Measurements from ENCODE around the gene OPRD1. TPM values are rescaled to one million over a fixed set of nuclear protein-coding genes. Genes with fewer than 3 reads are reported as not detected.

The OPRD1 gene
- total and polyA plus RNA-seq, 3 donors from 2014 or later = 0.18 to 0.74 (median 0.63) TPM

DNA sequence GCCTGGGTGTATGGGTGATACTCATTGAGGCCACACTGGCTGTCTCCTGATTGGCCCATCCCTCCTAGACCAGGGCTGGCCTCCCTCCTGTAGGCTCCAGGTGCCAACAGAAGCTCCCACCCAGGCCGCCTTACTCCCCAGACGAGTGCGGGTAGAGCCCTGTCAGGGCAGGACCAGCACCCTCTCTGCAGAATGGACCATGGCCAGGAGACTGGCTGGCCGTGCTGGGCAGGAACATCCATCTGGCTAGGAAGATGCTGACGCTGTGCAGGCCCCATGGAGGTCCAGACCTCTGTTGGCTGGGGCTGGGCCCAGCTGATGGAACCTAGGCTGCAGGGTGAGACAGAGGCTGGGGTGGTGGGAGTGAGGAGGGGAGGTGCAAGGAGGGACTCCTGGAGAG is 77.4 kb downstream of the OPRD1 start:
- Histone ChIP-seq H3K4me1 (peaks cover 17% of the 10 kb centered on the region), H3K4me3 (no peak overlapping the region), H3K36me3 (ENCODE audit: low read depth, missing control alignments) (no peaks in the 10 kb centered on the region), H3K9me3 (no peaks in the 10 kb centered on the region), H3K27ac (no peak overlapping the region), H3K27me3 (no peaks in the 10 kb centered on the region)
- intact Hi-C loops (cut with DNase I; ENCODE audit: low total_unique reads) = no loop called here
- TF ChIP-seq POLR2A (IDR thresholded peaks at IDR 0.05) = no peak
- TF ChIP-seq, protein P1, sequence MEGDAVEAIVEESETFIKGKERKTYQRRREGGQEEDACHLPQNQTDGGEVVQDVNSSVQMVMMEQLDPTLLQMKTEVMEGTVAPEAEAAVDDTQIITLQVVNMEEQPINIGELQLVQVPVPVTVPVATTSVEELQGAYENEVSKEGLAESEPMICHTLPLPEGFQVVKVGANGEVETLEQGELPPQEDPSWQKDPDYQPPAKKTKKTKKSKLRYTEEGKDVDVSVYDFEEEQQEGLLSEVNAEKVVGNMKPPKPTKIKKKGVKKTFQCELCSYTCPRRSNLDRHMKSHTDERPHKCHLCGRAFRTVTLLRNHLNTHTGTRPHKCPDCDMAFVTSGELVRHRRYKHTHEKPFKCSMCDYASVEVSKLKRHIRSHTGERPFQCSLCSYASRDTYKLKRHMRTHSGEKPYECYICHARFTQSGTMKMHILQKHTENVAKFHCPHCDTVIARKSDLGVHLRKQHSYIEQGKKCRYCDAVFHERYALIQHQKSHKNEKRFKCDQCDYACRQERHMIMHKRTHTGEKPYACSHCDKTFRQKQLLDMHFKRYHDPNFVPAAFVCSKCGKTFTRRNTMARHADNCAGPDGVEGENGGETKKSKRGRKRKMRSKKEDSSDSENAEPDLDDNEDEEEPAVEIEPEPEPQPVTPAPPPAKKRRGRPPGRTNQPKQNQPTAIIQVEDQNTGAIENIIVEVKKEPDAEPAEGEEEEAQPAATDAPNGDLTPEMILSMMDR (IDR thresholded peaks at IDR 0.05) = no peak
- no peak for DNase-seq
- 90% methylated on average over 2 of the region's 5 CpGs for whole genome bisulfite sequencing, 2 donors

DNA sequence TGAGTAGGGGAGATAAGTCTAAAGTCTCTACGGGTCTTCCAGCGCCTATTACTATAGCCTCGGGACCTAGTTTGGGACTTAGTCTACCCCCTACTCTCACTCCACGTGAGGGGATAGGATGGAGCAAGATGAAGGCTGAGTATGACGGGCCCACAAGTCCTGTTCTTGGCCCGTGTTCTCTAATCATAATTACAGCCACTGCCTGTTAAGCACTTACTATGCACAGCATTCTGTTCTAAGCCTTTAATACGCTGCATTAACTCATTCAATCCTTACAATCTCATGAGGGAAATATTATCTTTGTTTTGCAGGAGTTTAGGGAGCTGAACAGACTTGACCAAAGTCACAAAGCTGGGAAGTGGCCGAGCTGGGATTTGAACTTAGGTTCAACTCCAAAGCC is 78.5 kb downstream of the OPRD1 start:
- intact Hi-C loops (cut with DNase I; ENCODE audit: low total_unique reads) = no loop called here
- no peak overlapping the region for H3K4me3 ChIP-seq

DNA sequence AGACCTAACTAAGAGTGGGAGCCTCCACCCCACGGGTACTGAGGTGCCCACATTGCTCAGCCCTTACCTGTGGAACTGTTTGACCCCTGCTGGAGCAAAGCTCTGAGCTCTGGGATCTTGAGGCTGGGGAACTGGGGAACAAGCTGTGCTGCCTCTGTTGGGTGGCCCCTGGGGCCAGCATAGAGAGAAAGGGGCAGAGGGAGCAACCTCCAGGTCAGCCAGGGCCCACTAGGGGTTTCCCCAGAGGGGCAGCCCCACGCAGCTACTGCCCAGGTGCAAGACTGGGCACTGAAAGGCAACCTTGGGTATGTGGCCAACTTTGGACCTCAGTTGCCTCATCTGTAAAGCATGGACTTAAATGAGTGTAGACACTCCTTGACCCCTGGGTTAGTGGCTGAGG is 78.9 kb downstream of the OPRD1 start:
- intact Hi-C loops (cut with DNase I; ENCODE audit: low total_unique reads) = no loop called here
- Histone ChIP-seq H3K9me3 (no peaks in the 10 kb centered on the region), H3K4me1 (peaks cover 13% of the 10 kb centered on the region), H3K4me3 (no peak overlapping the region), H3K27me3 (no peaks in the 10 kb centered on the region), H3K27ac (no peak overlapping the region), H3K36me3 (ENCODE audit: low read depth, missing control alignments) (no peaks in the 10 kb centered on the region)
- no peak for TF ChIP-seq POLR2A (IDR thresholded peaks at IDR 0.05)
- TF ChIP-seq, protein P1 (IDR thresholded peaks at IDR 0.05) = no peak
- DNase-seq = no peak
- 80 to 91% methylated on average over 1 to 2 of the region's 2 CpGs for WGBS, 2 donors

More for the DNA sequence above, 78.5 kb downstream of the OPRD1 start:
- no peaks in the 10 kb centered on the region for H3K36me3 ChIP-seq (ENCODE audit: low read depth, missing control alignments)
- H3K27ac ChIP-seq = no peak overlapping the region
- no peaks in the 10 kb centered on the region for H3K9me3 ChIP-seq
- H3K27me3 ChIP-seq = no peaks in the 10 kb centered on the region
- no peak for DNase-seq
- peaks cover 13% of the 10 kb centered on the region for H3K4me1 ChIP-seq
- 76 to 86% methylated on average over 8 of the region's 8 CpGs for WGBS, 2 donors
- TF ChIP-seq, protein P1 (IDR thresholded peaks at IDR 0.05) = no peak
- TF ChIP-seq POLR2A (IDR thresholded peaks at IDR 0.05) = no peak

DNA sequence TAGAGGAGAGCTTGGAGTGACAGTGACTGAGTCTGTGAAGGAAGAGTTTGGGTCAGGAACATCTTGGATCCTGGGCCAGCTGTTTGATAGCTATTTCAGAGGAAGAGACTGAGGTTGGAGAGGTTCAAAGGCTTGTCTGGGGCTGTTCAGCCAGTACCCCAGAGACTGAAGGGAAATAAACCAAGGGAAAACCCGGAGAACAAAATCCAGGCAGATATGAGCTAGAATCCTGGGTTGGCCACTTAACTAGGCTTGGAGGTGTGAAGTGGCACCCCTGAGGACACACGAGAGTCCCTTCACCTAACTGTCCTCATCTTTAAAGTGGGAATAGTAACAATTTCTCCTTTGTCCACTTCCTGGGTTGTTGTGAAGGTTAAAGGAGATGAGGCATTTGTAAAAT is 79.3 kb downstream of the OPRD1 start:
- Histone ChIP-seq H3K4me3 (no peak overlapping the region), H3K9me3 (no peaks in the 10 kb centered on the region), H3K27me3 (no peaks in the 10 kb centered on the region), H3K36me3 (ENCODE audit: low read depth, missing control alignments) (no peaks in the 10 kb centered on the region), H3K27ac (no peak overlapping the region), H3K4me1 (peaks cover 10% of the 10 kb centered on the region)
- 74 to 87% methylated on average over 2 of the region's 2 CpGs for WGBS, 2 donors
- DNase-seq = no peak
- TF ChIP-seq, protein P1 (IDR thresholded peaks at IDR 0.05) = no peak
- TF ChIP-seq POLR2A (IDR thresholded peaks at IDR 0.05) = no peak
- intact Hi-C loops (cut with DNase I; ENCODE audit: low total_unique reads) = no loop called here

DNA sequence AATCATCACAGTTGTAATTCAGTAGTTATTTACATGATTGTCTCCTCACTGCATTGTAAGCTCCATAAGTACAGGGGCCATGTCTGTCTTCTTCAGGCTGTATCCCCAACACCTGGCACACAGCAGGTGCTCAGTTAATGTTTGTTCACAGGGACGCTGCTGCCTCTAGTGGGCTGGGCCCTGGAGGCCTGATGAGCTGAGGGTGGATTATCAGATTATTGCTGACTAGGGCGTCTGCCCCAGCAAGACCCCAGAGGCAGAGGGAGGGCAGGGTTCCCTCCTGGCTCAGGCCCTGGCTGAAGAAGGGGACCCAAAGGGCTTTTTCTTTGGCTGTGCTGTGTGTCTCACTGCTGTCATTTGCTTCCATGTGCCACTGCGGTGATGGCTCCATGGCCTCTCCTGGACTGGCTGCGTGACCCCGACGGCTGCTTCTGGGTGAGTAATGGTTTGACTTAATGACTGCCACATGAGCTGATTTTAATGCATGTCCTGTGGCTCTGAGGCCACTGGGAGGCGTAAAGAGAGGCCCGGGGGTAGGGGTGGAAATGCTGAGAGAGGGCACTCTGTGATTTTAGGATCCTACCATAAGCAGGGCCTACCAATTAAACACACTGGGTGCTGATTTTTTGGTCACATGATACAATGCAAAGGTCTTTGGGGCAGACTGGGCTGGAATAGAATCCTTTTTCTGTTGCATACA is 81.6 kb downstream of the OPRD1 start:
- H3K27me3 ChIP-seq = no peaks in the 10 kb centered on the region
- no peak overlapping the region for H3K27ac ChIP-seq
- no peak overlapping the region for H3K4me3 ChIP-seq
- 83 to 86% methylated on average over 8 of the region's 8 CpGs for WGBS, 2 donors
- peaks cover 4% of the 10 kb centered on the region for H3K4me1 ChIP-seq
- no peak for DNase-seq
- no peaks in the 10 kb centered on the region for H3K36me3 ChIP-seq (ENCODE audit: low read depth, missing control alignments)
- intact Hi-C loops (cut with DNase I; ENCODE audit: low total_unique reads) = no loop called here
- H3K9me3 ChIP-seq = no peaks in the 10 kb centered on the region
- TF ChIP-seq POLR2A (IDR thresholded peaks at IDR 0.05) = no peak
- TF ChIP-seq, protein P1 (IDR thresholded peaks at IDR 0.05) = no peak

Data from testis (tissue), 3 donors.